GM12873 (cell line): ENCODE measurements around the gene CIP2A.

ENCODE experiments used
- CTCF ChIP-seq: IDR thresholded peaks from 2 replicates; pipeline ENCODE4 v1.5.1; 2012; ENCODE audit warnings: low read depth, mild to moderate bottlenecking, moderate library complexity, low read length, control low read depth; ENCODE audit not compliant: insufficient read depth; ENCODE audit errors: missing control alignments

The CIP2A gene

GRCh38 chr3:108605028-108605427 is 15.8 kb upstream of the CIP2A start:
- no peak for TF ChIP-seq CTCF

- TF ChIP-seq CTCF = no peak
Measured at GRCh38 chr3:108603691-108604090, 14.5 kb upstream of the CIP2A start.

GRCh38 chr3:108602935-108603294 is 13.7 kb upstream of the CIP2A start:
- no peak for TF ChIP-seq CTCF

GRCh38 chr3:108602249-108602934 is 13.2 kb upstream of the CIP2A start:
- no peak for TF ChIP-seq CTCF

- TF ChIP-seq CTCF = no peak
Measured at GRCh38 chr3:108599677-108600409, 10.6 kb upstream of the CIP2A start.

- TF ChIP-seq CTCF = no peak
Measured at GRCh38 chr3:108598375-108598774, 9.1 kb upstream of the CIP2A start.

- TF ChIP-seq CTCF = no peak
Measured at GRCh38 chr3:108595321-108595720, 6.1 kb upstream of the CIP2A start.
